Stimulated activated CD8-positive, alpha-beta memory T cell treated with anti-CD3 and anti-CD28 coated beads, Interleukin-7, amount 100 ng/mL, for 24 hours (primary cell): ENCODE results near the gene TEKTIP1.

Source experiments
- DNase-seq: peaks from one replicate; pipeline ENCODE4 v3.0.0-alpha.2; 2020; ENCODE audit warnings: low read depth

TEKTIP1 gene

DNA sequence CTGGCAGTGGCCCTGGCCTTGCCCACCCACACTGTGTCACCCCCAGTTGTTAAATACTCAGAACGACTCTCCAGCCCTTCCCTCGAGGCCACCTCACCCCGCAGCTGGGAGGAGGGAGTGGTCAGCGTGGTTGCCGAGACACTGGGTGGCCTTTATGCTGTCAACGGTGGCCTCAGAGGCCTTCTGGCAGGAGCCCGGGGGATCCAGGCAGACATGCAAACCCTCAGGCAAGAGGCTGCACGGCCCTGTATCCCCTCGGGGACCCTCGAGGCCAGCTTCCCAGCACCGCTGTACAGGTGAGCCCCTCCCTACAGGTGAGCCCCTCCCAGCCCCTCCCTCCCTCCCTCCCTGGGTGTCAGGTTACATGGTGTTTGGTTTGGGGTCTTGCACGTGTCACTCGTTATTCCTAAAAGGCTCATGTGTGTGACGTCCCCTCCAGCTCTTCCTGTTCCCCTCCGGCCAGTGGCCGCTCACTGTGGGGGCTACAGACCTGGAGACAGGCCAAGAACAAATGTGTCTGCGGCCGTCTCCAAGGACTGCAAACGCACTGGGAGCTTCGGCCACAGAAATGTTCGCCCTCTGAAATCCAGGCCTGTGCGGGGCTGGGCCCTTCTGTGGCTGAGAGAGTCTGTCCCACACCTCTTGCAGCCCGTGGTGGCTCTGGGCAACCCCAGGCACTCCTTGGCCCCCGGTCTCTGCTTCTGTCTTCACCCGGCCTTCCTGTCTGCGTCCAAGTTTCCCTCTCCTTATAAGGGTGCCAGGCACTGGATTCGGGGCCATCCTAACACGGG, at the start of gene TEKTIP1:
TEKTIP1 (plus strand) TSS at position 210 of the 791 bp plus-strand sequence; CDS start at position 214, 4 bp downstream.
- no peak for DNase-seq

DNA sequence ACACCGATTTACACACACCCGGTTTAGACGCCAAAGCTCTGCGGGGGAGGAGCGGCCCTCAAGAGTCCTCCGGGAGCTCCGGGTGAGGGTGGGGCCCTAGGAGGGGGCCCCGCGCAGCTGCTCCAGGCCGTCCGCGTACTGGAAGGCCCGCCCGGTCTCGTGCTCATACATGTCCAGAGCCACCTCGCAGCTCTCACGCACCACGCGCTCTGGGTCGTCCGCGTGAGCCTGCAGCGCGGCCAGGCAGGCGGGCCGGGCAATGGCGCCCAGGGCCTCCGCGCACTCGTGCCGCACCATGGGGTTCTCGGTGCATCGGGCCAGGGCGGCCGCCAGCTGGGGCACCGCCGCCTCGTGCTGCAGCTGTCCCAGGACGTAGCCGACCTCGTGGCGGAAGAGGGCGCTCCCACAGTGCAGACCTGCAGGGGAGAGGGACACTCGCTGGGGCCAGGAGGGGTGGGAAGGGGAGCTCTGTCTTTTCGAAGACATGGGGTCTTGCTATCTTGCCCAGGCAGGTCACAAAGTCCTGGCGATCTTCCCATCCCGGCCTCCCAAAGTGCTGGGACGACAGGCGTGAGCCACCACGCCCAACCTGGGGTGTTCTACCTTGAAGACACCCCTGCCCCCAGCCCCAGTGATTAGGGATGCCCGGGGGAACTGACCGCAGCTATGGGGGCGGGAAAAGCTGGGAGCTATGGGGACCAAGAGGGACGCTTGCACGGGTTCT, 47.4 kb upstream of the TEKTIP1 start:
- DNase-seq = no peak

DNA sequence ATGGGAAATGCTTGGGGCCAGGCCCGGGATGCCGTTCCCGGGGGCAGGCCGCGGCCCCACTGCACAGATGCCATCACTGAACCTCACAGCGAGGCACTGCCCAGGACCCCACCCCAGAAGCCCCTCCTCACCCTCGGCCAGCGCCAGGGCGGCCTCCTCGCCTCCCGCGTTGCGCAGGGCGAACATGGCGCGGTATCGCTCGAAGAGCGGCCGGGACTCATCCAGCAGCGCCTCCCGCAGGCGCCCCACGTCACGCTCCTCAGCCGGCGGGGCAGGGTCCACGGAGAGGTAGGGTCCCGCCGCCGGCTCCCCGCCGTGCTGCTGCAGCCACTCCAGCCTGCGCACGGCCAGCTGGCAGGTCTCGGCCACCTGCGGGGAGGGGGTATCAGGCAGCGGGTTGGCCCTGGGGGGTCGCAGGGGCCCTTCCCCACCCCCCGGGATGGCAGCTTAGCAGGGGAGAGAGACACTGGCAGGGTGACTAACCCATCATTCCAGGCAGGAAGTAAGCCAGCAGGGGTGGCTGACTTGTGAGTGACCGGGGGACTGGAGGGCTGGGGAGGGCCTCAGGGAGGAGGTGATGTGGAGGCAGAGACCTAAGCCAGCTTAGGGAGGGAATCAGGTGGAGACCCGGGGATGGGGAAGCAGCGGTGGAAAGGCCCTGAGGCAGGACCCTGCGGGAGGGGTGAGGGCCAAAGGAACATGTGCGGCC, 46.7 kb upstream of the TEKTIP1 start:
- no peak for DNase-seq

GRCh38 chr19:3492919-3493318, 46.1 kb upstream of the TEKTIP1 start:
- no peak for DNase-seq

DNA sequence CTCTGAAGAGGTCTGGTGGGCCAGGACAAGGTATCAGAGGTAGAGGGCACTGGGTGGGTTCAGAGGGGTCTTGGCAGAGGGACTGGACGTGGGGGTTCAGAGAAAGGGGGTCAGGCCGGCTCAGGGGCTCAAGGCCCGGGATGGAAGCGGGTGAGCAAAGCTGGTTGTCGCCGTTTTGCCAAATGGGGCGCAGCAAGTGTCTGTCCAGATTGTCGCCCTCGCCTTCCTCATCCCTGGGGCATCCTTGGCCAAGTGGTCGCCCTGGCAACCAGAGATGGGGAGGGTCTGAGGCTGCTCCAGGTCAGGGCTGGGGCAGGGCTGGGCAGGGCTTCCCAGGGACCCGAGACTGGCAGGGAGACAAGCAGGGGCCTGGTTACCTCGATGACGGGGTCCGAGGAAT, 45.3 kb upstream of the TEKTIP1 start:
- no peak for DNase-seq

DNA sequence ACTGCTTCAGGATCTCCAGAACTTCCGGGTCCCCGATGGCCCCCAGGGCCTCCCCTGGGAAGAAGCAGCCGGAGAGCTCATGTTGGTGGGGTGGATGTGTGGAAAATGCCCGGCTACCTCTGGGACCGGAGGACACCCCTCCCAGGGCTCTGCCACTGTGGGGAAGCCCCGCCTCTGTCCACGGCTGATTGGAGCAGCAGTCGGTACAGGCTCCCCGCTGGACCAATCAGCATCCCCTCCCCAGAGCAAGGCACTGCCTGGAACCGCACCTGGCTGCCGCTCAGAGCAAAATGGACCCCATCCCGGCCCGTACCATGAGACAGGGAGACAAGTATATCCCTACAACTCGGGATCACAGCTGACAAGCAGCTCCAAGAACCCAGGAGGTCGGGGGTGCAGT, 44.9 kb upstream of the TEKTIP1 start:
- no peak for DNase-seq

DNA sequence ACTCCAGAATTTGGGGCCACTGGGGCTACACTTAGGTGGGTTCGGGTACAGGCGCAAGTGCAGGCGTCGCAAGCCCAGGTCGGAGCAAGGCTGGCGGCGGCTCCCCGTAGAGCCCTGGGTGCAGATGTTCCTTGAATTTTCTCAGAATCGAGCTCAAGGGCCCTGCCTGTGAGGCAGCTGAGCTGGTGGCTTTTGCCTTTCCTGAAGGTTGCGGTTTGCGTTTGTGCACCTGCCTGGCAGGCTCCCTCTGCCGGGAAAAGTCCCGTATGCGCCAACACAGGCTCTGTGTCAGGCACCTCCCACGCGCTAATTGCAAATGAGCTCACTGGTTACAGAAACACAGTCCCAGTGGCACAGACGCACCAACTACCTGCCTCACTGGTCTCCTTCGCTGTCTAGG, 44.4 kb upstream of the TEKTIP1 start:
- no peak for DNase-seq

- DNase-seq = no peak
These were observed 42.3 kb upstream of the TEKTIP1 start for GRCh38 chr19:3496392-3497273.

GRCh38 chr19:3497757-3498520, 41.0 kb upstream of the TEKTIP1 start:
- no peak for DNase-seq

DNA sequence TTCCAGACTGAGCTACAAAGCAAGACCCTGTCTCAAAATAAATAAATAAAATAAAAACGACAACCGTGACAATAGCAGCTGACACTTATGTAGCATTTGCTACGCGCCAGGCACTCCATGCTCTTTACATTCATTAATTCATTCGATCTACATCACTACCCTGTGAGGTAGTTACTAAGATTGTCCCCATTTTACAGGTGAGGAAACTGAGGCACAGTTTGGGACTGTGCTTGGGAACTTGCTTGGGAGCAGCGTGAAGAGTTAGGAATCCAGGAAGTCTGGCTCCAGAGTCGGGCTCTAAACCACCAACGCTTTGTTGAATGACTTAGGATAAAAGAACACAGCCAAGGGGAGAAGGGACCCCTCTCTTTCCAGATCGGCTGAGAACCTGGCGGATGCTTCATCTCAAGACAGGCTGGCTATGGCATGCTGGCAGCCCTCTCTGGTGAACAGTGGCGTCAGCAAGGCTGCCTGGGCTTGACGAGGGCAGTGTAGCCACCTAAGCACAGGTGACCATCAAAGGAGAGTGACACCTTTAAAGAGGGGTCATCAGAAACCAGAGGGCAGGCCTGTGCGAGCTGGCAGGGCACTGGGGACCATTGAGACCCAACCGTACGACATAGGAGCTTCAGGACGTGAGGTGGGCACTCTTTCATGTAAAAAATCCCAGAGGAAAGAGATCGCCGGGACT, 39.1 kb upstream of the TEKTIP1 start:
- DNase-seq = no peak

DNA sequence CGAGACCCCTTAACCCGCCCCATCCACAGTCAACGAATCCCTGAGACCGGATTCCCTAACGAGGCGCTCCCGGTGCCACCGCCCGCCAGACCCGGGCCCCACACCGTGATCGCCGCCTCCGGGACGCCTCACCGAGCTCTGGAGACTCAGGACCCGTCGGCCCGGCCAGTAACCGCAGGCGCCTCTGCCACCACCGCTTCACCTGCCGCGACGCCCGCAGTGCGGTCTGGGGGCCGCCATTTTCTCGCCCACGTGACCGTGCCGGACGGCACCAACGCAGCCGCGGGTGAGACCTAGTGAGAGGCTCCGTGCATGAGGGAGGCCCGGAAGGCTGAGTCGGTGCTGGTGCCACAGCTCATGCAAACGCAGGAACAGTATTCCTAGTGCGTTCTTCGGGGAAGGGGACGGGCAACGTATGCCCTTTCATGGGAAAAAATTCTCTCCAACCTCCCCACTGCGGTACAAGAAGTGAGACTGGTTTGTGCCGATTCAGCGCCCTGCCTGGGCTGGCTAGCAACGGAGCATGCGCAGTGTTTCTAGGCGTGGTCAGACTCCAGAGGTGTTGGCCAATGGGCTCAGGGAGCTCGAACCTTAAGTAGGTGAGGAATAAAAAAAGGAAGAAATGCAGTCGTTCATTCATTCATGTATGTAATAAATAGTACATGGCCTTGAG, 38.4 kb upstream of the TEKTIP1 start, which contains the start of gene DOHH:
DOHH (minus strand) TSS at position 246 of the 673 bp plus-strand sequence. CDS start 3,860 bp downstream, outside the sequence.
- DNase-seq = peak; percentile 96

DNA sequence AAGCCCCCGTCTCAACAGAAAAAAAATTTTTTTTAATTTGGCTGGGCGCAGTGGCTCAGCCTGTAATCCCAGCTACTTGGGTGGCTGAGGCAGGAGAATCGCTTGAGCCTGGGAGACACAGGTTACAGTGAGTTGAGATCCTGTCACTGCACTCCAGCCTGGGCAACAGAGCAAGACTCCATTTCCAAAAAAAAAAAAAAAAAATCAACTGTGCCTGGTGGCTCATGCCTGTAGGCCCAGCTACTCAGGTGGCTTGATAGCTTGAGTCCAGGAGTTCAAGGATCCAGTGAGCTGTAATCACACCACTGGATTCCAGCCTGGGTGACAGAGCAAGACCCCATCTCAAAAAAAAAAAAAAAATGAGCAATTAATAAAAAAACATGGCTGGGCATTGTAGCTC, 37.2 kb upstream of the TEKTIP1 start:
- no peak for DNase-seq

- no peak for DNase-seq
These were observed 35.9 kb upstream of the TEKTIP1 start for GRCh38 chr19:3503036-3503572.

- DNase-seq = no peak
These were observed 34.2 kb upstream of the TEKTIP1 start for GRCh38 chr19:3504735-3505134.

DNA sequence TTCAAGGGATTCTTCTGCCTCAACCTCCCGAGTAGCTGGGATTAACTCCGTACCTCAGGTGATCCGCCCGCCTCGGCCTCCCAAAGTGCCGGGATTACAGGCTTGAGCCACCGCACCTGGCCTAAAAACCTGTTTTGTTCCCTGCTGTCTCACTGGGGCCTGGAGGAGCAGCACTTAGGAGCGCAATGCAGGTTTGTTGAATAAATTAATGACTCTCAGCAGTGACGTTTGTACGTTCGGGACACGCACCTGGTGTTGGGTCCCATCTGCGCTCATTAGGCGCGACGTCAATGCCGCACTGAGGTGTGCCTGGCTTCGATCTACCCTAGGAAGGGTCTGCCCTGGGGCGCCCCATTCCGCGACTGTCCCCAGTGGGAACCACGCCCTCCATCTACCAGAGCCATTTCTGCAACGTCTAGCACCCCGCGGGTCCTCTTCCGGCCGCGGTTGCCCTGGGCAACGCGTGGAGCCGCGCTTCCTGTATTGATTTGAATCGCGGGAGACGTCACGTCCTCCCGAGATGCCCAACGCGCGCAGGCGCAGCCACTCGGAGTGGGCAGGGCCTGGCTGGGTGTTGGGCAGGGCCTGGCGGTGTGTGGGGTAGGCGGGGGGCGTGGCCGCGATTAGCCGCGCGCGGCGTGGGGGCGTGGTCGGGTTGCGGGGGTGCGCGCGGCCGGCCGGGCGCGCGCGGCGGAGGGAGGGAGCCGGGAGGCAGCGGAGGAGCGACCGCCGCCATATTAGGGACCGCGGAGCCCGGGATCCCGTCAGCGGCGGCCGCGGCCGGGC, 33.2 kb upstream of the TEKTIP1 start, which contains the start of gene FZR1:
FZR1 (plus strand) TSS at position 714 of the 786 bp plus-strand sequence. CDS start 16,679 bp downstream, outside the sequence.
- peak; percentile 99 for DNase-seq

DNA sequence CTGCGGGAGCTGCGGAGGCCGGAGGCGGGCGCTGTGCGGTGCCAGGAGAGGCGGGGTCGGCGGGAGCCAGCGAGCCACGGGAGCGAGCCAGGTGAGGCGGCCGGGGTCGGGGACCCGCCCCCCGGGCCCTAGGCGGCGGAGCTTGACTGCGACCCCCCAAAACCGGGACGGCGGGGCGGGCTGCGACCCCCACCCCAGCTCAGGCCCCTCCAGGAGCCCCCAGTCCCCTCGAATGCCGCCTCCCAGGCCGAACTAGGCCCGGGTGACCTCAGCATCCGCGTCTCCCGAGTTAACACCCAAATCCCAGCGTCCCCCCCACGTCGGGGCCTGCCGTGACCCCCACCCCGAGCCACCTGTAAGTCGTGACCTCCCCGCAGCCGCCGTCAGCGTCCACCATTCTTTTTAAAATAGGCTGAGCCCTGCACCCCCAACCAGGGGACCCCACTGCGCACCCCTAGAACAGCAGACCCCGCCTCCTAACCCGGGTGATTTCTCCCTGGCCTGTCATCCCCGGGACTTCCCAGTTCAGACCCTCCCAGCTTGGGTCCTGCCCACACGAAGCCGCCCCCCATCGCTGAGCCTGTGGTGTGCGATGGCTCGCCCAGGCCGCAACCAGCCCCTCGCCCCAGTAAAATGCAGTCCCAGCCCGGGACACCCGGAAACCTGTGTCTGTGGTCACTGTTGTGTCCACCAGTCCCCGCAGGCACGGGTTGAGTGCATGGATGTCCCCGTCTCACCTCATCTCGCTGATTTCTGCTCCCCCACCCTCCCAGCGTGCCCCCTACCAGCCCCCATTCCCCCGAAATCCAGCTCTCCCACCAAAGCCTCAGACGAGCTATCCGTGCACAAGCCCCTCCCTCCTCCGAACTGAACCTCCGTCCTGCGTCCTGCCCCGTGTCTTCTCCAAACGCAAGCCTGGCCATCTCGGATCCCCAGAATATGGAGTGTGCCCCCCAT, 32.3 kb upstream of the TEKTIP1 start:
- DNase-seq = no peak
